H1 (cell line): Measurements from ENCODE around the gene OXSR1.

Experiments used
- CTCF ChIP-seq, 3 experiments: IDR thresholded peaks; 1 replicate in 2 of 3; 2 replicates in 1 of 3; pipeline versions ENCODE4 v1.5.1 to v1.6.1; 2011; ENCODE audit warnings: low read length in 3 of 3, mild to moderate bottlenecking in 3 of 3, inconsistent platforms in 2 of 3, low read depth in 1 of 3, moderate library complexity in 1 of 3; ENCODE audit not compliant: insufficient read depth in 1 of 3; ENCODE audit errors: control extremely low read depth in 1 of 3
- EZH2 ChIP-seq: fragments of 200-600 bp; sonication (generic); IDR thresholded peaks from 2 replicates; pipeline ENCODE4 v1.7.1; 2012; ENCODE audit warnings: low read depth, mild to moderate bottlenecking, moderate library complexity, low read length, inconsistent platforms; ENCODE audit not compliant: severe bottlenecking
- USF2 ChIP-seq: IDR thresholded peaks from 2 replicates; pipeline ENCODE4 v1.6.1; 2011; ENCODE audit warnings: low read length, improper control_type of control experiment

GRCh38 chr3:38226273-38226672 is 60.9 kb downstream of the OXSR1 start:
- TF ChIP-seq USF2 (no peak), CTCF (IDR thresholded peaks at IDR 0.05; ENCODE audit: control extremely low read depth in 1 of 3, insufficient read depth in 1 of 3, low read depth in 1 of 3, low read length in 3 of 3) (no peak), EZH2 (no peak)
